NCI-H1105 treated with DMSO at 0.1 percent for 48 hours (cell line): ENCODE data around the gene PRSS8.
"Not testable (repeated sequence)": the region's sequence is repeated elsewhere in the genome, so short reads cannot be mapped to it uniquely, and the experiment has no call there.

ENCODE experiments used
- DNase-seq: peaks from one replicate; lab custom pipeline; 2025; lab: John Stamatoyannopoulos, UW

Gene PRSS8

GRCh38 chr16:31135535-31136286 lies at the start of gene PRSS8:
TSS of gene PRSS8 (minus strand) at chr16:31135727. CDS start at chr16:31135498, 229 bp downstream.
- DNase-seq = no peak

- no peak for DNase-seq
Observed at GRCh38 chr16:31184888-31185287, 49.4 kb upstream of the PRSS8 start.

- no peak for DNase-seq
Observed at GRCh38 chr16:31183432-31184428, 48.2 kb upstream of the PRSS8 start.

GRCh38 chr16:31182391-31182790 lies 46.9 kb upstream of the PRSS8 start:
- DNase-seq = no peak

- DNase-seq = no peak
Observed at GRCh38 chr16:31181102-31181830, 45.7 kb upstream of the PRSS8 start.

- peak; percentile 73 for DNase-seq
Observed at GRCh38 chr16:31179747-31180459, 44.4 kb upstream of the PRSS8 start, which contains the start of gene FUS. TSS of gene FUS (plus strand) at chr16:31180139. CDS start at chr16:31180215, 76 bp downstream.

GRCh38 chr16:31179219-31179746 lies 43.8 kb upstream of the PRSS8 start:
- no peak for DNase-seq

GRCh38 chr16:31177136-31177535 lies 41.6 kb upstream of the PRSS8 start:
- DNase-seq = no peak

- DNase-seq = not testable (repeated sequence)
Observed at GRCh38 chr16:31170048-31170447, 34.5 kb upstream of the PRSS8 start.

- no peak for DNase-seq
Observed at GRCh38 chr16:31168848-31169247, 33.3 kb upstream of the PRSS8 start.

- no peak for DNase-seq
Observed at GRCh38 chr16:31167315-31167714, 31.8 kb upstream of the PRSS8 start.

GRCh38 chr16:31157136-31157535 lies 21.6 kb upstream of the PRSS8 start:
- DNase-seq = no peak

GRCh38 chr16:31150976-31151375 lies 15.4 kb upstream of the PRSS8 start:
- not testable (repeated sequence) for DNase-seq

- no peak for DNase-seq
Observed at GRCh38 chr16:31149894-31150890, 14.7 kb upstream of the PRSS8 start, which contains the start of gene PRSS36. TSS of gene PRSS36 (minus strand) at chr16:31150066. CDS start at chr16:31150035, 31 bp downstream.

- DNase-seq = no peak
Observed at GRCh38 chr16:31149332-31149731, 13.8 kb upstream of the PRSS8 start.

- no peak for DNase-seq
Observed at GRCh38 chr16:31148896-31149295, 13.4 kb upstream of the PRSS8 start.

- DNase-seq = no peak
Observed at GRCh38 chr16:31148281-31148728, 12.8 kb upstream of the PRSS8 start.

GRCh38 chr16:31147574-31147973 lies 12.0 kb upstream of the PRSS8 start:
- DNase-seq = no peak

GRCh38 chr16:31145398-31145990 lies 10.0 kb upstream of the PRSS8 start:
- no peak for DNase-seq
